ENCODE measurements around the gene SAMD1.
A peak's percentile ranks its signal among the peaks of the same experiment; 100 is the strongest.

SAMD1 gene

DNA sequence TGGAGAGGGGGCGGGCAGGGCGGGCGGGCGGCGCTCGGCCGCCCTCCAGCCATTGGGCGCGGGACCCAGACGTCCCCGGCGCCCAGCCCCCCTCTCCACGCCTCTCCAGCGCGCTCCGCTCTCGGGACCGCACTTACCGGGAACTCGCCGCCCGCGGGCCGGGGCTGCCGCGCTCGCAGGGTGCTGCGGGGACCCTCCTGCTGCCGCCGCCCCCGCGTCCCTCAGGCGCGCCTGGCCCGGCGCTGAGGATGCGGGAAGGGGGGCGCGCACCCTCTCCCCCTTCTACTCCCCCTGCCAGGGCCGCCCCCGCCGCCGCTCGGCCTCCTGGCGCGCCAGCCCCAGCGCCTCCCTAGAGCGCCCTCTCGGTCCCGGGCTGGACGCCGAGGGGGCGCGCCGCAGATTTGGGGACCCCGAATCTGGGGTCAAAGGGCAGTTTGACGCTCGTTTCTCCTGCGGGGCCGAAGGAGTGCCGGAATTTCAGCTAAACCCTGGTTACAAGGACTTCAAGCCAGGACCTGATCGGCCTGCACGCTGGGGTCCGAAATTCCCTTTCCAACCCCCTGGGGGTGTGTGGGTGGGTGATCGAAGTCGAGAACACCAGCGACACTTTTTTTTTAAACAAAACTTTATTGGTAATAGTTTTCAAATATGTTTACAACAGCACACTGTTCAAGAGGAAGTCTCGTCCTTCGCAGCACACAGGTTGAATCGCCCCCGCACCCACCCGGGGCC, 696 bp upstream of the SAMD1 start:
- peak overlapping the region; percentile 82 to 87 for H3K4me3 ChIP-seq (ENCODE audit: low read length in 2 of 2)

DNA sequence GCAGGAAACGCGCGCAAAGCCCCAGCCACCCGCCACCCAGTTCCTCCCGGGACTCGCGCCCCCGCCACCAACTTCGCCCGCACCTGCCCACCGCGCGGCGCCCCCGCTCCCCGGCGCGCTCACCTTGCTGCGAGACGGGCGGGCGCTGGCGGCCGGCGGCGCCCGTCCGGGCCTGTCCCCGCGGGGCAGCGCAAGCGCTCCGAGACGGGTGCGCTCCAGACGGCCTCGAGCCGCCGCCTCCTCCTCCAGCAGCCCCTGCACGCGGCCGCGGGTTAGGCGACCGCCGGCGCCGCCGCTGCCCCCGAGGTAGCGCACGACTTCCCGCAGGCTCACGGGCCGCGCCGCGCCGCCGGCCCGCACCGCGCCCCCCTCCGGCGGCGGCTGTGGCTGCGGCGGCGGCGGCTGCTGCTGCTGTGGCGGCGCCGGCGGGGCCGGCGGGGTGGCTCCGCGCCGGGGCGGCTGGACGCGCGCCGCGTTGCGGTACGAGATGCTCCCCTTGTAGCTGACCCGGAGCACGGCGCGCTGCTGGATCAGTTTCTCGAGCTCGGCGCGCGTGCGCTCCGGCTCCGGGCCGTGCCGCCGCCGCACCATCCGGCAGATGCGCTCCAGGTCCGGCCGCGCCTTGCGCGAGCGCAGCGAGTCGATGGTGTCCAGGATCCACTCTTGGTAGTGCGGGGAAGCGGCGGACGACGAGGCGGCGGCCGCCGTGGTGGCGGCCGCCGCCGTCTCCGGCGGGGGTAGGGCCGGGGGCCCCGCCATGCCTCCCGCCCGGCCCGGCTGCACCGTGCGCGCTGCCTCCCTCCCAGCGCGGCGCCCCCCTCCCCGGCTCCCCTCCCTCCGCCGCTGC, 666 bp downstream of the SAMD1 start:
- Histone ChIP-seq H3K36me3 (ENCODE audit: control insufficient read depth in 2 of 2, insufficient read depth in 2 of 2, low read length in 2 of 2) (peaks cover 6 to 8% of the 10 kb centered on the region in 2 donors), H3K9me3 (ENCODE audit: control insufficient read depth in 2 of 2, low read length in 2 of 2) (peaks cover 0 to 4% of the 10 kb centered on the region in 2 donors), H3K27ac (ENCODE audit: low read depth in 2 of 2, low read length in 2 of 2) (peak overlapping the region; percentile 74), H3K9ac (ENCODE audit: low read depth in 1 of 2, low read length in 2 of 2) (peak overlapping the region; percentile 0 to 43), H3K27me3 (ENCODE audit: control insufficient read depth in 2 of 2, insufficient read depth in 2 of 2, low read length in 2 of 2) (no peaks in the 10 kb centered on the region), H3K4me1 (ENCODE audit: control insufficient read depth in 2 of 2, insufficient read depth in 2 of 2, low read length in 2 of 2) (peaks cover 5 to 7% of the 10 kb centered on the region in 2 donors), H3K4me3 (ENCODE audit: low read length in 2 of 2) (peak overlapping the region; percentile 61 to 64)

More for the DNA sequence above, 696 bp upstream of the SAMD1 start:
- Histone ChIP-seq H3K9me3 (ENCODE audit: control insufficient read depth in 2 of 2, low read length in 2 of 2) (peaks cover 0 to 4% of the 10 kb centered on the region in 2 donors), H3K4me1 (ENCODE audit: control insufficient read depth in 2 of 2, insufficient read depth in 2 of 2, low read length in 2 of 2) (peaks cover 5 to 7% of the 10 kb centered on the region in 2 donors), H3K27me3 (ENCODE audit: control insufficient read depth in 2 of 2, insufficient read depth in 2 of 2, low read length in 2 of 2) (no peaks in the 10 kb centered on the region), H3K27ac (ENCODE audit: low read depth in 2 of 2, low read length in 2 of 2) (peak overlapping the region; percentile 92 to 96), H3K9ac (ENCODE audit: low read depth in 1 of 2, low read length in 2 of 2) (peak overlapping the region; percentile 90 to 95), H3K36me3 (ENCODE audit: control insufficient read depth in 2 of 2, insufficient read depth in 2 of 2, low read length in 2 of 2) (peaks cover 6 to 9% of the 10 kb centered on the region in 2 donors)

DNA sequence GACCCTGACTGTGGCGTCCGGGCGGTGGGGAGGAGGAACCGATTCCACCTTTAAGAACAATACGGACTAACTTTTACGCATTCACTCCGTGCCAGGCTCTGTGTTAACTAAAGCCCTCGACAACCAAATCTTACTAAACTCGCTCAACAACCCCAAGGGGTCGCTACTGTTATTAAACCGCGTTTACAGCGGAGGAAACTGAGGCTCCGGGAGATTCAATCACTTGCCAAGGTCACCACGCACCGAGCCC, 1.2 kb downstream of the SAMD1 start:
- peak overlapping the region; percentile 41 to 61 for H3K4me3 ChIP-seq (ENCODE audit: low read length in 2 of 2)
- H3K27me3 ChIP-seq (ENCODE audit: control insufficient read depth in 2 of 2, insufficient read depth in 2 of 2, low read length in 2 of 2): no peaks in the 10 kb centered on the region
- peaks cover 6 to 8% of the 10 kb centered on the region in 2 donors for H3K36me3 ChIP-seq (ENCODE audit: control insufficient read depth in 2 of 2, insufficient read depth in 2 of 2, low read length in 2 of 2)
- H3K9ac ChIP-seq (ENCODE audit: low read depth in 1 of 2, low read length in 2 of 2): peak overlapping the region; percentile 0 to 43
- peaks cover 5 to 7% of the 10 kb centered on the region in 2 donors for H3K4me1 ChIP-seq (ENCODE audit: control insufficient read depth in 2 of 2, insufficient read depth in 2 of 2, low read length in 2 of 2)
- H3K27ac ChIP-seq (ENCODE audit: low read depth in 2 of 2, low read length in 2 of 2): no peak overlapping the region
- H3K9me3 ChIP-seq (ENCODE audit: control insufficient read depth in 2 of 2, low read length in 2 of 2): peaks cover 0 to 4% of the 10 kb centered on the region in 2 donors

DNA sequence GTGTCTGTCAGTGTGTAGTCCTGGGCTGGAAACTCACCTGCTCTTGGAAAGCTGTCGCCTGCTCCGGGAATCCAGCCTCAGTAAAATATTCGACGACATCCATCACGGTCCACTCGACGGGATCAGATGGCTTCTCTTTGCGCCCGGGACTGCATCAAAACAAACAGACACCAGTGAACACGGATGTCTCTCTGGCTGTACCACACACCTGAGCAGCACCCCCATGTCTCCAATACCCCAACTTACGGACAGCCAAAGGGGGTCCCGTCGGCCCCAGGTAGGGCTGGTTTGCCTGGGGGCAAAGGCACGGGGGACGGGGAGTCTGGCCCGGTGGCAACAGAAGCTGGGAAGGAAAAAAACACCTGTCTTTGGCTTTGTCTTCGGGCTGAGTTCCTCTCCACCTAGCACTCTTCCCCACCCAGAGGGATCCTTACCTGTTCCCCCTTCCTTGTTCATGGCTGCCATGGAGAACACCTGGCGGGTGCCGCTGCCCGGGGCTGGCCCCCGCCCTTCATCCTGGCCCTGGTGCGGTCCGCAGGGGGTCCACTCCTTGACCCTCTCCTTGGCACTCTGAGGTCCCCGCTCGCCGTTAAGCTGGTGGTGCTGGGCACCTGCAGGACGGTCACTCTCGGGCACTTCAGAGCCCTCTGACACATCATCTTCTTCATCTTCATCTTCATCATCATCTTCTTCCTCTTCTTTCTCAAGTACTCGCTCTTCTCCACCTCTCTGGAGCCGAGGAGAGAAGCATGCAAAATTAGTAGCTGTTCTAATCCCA, 1.7 kb downstream of the SAMD1 start:
- H3K27me3 ChIP-seq (ENCODE audit: control insufficient read depth in 2 of 2, insufficient read depth in 2 of 2, low read length in 2 of 2): no peaks in the 10 kb centered on the region
- H3K9me3 ChIP-seq (ENCODE audit: control insufficient read depth in 2 of 2, low read length in 2 of 2): peaks cover 0 to 4% of the 10 kb centered on the region in 2 donors
- peaks cover 6 to 8% of the 10 kb centered on the region in 2 donors for H3K36me3 ChIP-seq (ENCODE audit: control insufficient read depth in 2 of 2, insufficient read depth in 2 of 2, low read length in 2 of 2)
- H3K4me1 ChIP-seq (ENCODE audit: control insufficient read depth in 2 of 2, insufficient read depth in 2 of 2, low read length in 2 of 2): peaks cover 5 to 7% of the 10 kb centered on the region in 2 donors
- peak overlapping the region; percentile 41 to 61 for H3K4me3 ChIP-seq (ENCODE audit: low read length in 2 of 2)
- H3K27ac ChIP-seq (ENCODE audit: low read depth in 2 of 2, low read length in 2 of 2): no peak overlapping the region
- H3K9ac ChIP-seq (ENCODE audit: low read depth in 1 of 2, low read length in 2 of 2): peak overlapping the region in 1 of 2 donors; percentile 43

DNA sequence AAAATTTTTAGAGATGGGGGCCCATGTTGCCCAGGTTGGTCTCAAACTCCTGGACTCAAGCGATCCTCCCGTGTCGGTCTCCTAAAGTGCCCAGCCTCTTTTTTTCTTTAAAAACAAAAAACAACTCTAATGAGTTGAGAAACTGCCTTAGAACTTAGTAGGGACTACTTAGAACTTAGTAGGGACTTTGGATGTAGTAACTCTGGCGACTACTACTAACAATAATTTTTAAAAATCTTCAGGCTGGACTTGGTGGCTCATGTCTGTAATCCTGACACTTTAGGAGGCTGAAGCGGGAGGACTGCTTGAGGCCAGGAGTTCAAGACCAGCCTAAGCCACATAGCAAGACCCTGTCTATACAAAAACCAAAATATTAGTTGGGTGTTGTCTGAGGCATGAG, 4.5 kb downstream of the SAMD1 start:
- peaks cover 6 to 8% of the 10 kb centered on the region in 2 donors for H3K36me3 ChIP-seq (ENCODE audit: control insufficient read depth in 2 of 2, insufficient read depth in 2 of 2, low read length in 2 of 2)
- no peak overlapping the region for H3K27ac ChIP-seq (ENCODE audit: low read depth in 2 of 2, low read length in 2 of 2)
- no peaks in the 10 kb centered on the region for H3K9me3 ChIP-seq (ENCODE audit: control insufficient read depth in 2 of 2, low read length in 2 of 2)
- H3K9ac ChIP-seq (ENCODE audit: low read depth in 1 of 2, low read length in 2 of 2): no peak overlapping the region
- no peaks in the 10 kb centered on the region for H3K27me3 ChIP-seq (ENCODE audit: control insufficient read depth in 2 of 2, insufficient read depth in 2 of 2, low read length in 2 of 2)
- peaks cover 10 to 15% of the 10 kb centered on the region in 2 donors for H3K4me1 ChIP-seq (ENCODE audit: control insufficient read depth in 2 of 2, insufficient read depth in 2 of 2, low read length in 2 of 2)
- H3K4me3 ChIP-seq (ENCODE audit: low read length in 2 of 2): no peak overlapping the region

DNA sequence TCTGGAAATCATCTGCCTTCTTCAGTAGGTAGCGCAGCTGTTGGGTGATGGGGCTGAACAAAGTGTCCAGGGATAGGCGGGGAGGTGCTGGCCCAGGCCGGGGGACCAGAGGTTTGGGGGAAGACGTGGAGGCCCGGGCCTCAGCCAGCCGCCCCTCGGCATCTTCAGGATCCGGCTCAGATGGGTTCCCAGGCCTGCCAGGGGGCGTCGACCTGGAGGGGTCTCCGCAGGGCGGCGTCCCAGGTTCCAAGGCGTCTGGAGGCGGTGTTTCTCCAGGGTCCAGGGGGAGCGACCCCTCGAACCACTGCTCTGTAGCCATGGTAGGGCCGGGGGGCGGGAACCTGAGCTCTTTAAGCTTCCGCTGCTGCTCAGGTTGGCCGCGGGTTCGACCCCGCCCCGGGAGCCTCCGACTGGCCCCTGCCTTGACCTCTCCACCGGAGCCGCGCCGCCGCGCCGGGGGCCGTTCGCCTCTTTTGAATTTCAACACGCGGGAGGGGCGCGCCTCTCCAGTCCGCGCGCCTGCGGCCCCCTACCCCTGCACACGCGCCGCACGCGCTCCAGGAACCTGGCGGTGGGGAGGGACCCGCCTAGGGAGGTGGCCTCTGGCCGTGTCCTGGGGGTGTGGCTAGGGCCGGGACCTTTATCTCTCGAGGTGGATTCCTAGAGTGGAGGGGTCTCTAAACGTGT, 5.1 kb downstream of the SAMD1 start, which contains the start of gene C19orf67:
Gene C19orf67, minus strand, starts transcription at position 475 of the 687 bp plus-strand sequence. Its CDS starts 156 bp downstream, at position 319.
- H3K4me3 ChIP-seq (ENCODE audit: low read length in 2 of 2): peak within 1 kb of the TSS in 1 of 2 donors; percentile 16
- H3K4me1 ChIP-seq (ENCODE audit: control insufficient read depth in 2 of 2, insufficient read depth in 2 of 2, low read length in 2 of 2): peaks cover 16 to 17% of the 10 kb centered on the region in 2 donors
- no peaks in the 10 kb centered on the region for H3K9me3 ChIP-seq (ENCODE audit: control insufficient read depth in 2 of 2, low read length in 2 of 2)
- no peak within 1 kb of the TSS for H3K27ac ChIP-seq (ENCODE audit: low read depth in 2 of 2, low read length in 2 of 2)
- H3K36me3 ChIP-seq (ENCODE audit: control insufficient read depth in 2 of 2, insufficient read depth in 2 of 2, low read length in 2 of 2): peaks cover 6 to 8% of the 10 kb centered on the region in 2 donors
- H3K9ac ChIP-seq (ENCODE audit: low read depth in 1 of 2, low read length in 2 of 2): no peak within 1 kb of the TSS
- no peaks in the 10 kb centered on the region for H3K27me3 ChIP-seq (ENCODE audit: control insufficient read depth in 2 of 2, insufficient read depth in 2 of 2, low read length in 2 of 2)

DNA sequence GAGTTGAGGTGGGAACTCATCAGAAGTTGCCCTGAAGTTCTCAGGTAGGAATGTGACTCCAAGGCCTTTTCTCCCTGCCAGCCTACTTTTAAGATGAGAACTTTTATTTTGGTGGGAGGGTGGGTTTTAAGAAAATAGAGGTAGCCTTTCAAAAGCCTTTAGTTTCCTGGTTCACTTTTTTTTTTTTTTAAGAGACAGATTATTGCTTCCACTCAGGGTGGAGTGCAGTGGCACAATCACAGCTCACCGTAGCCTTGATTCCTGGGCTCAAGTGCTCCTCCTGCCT, 7.9 kb downstream of the SAMD1 start:
- Histone ChIP-seq H3K27ac (ENCODE audit: low read depth in 2 of 2, low read length in 2 of 2) (peak overlapping the region; percentile 93 to 96), H3K36me3 (ENCODE audit: control insufficient read depth in 2 of 2, insufficient read depth in 2 of 2, low read length in 2 of 2) (no peaks in the 10 kb centered on the region), H3K4me1 (ENCODE audit: control insufficient read depth in 2 of 2, insufficient read depth in 2 of 2, low read length in 2 of 2) (peaks cover 20 to 21% of the 10 kb centered on the region in 2 donors), H3K9me3 (ENCODE audit: control insufficient read depth in 2 of 2, low read length in 2 of 2) (no peaks in the 10 kb centered on the region), H3K4me3 (ENCODE audit: low read length in 2 of 2) (peak overlapping the region; percentile 85 to 90), H3K9ac (ENCODE audit: low read depth in 1 of 2, low read length in 2 of 2) (peak overlapping the region; percentile 87 to 97), H3K27me3 (ENCODE audit: control insufficient read depth in 2 of 2, insufficient read depth in 2 of 2, low read length in 2 of 2) (no peaks in the 10 kb centered on the region)

DNA sequence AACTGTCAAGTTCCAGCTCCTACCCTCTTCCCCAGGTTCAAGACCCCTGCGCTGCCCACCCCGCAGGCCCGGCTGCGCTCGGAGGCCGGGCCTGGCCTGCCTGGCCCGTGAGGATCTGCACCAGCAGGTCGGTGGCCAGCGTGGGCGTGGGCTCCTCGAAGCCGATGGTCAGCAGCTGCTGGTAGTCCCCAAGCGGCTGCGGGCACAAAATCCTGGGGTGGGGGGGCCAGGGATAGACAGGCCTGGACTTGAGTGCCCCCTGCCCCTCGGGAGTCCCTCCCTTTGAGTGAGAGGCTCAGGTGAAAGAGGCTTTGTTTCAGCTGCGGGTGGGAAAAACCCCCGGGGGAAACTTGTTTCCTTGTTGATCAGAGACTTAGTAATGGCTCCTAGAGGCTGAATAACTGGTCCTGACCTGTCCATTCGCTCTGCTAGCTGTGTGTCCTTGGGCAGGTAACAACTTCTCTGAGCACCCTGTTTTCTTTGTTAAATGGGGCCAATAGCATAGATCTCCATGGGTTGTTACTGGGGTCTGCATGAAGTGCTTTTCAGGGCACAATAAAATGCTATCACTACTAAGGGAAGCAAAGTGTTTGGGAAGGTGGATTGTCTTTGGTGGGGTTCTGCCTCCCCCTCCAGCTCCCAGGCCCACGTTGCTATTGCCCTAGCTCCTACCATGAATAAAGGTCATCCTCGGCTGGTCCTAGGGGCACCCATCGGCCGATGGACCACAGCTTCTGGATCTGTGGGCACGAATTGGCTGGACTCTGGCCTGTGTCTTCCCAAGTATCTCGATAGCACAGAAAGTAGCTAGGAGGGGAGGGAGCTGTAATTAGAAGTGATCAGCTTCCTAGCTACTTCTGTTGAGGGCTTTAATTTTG, 8.5 kb downstream of the SAMD1 start:
- H3K4me1 ChIP-seq (ENCODE audit: control insufficient read depth in 2 of 2, insufficient read depth in 2 of 2, low read length in 2 of 2): peaks cover 20 to 21% of the 10 kb centered on the region in 2 donors
- no peaks in the 10 kb centered on the region for H3K9me3 ChIP-seq (ENCODE audit: control insufficient read depth in 2 of 2, low read length in 2 of 2)
- peak overlapping the region; percentile 93 to 96 for H3K27ac ChIP-seq (ENCODE audit: low read depth in 2 of 2, low read length in 2 of 2)
- peak overlapping the region; percentile 85 to 90 for H3K4me3 ChIP-seq (ENCODE audit: low read length in 2 of 2)
- peak overlapping the region; percentile 87 to 97 for H3K9ac ChIP-seq (ENCODE audit: low read depth in 1 of 2, low read length in 2 of 2)
- no peaks in the 10 kb centered on the region for H3K27me3 ChIP-seq (ENCODE audit: control insufficient read depth in 2 of 2, insufficient read depth in 2 of 2, low read length in 2 of 2)
- no peaks in the 10 kb centered on the region for H3K36me3 ChIP-seq (ENCODE audit: control insufficient read depth in 2 of 2, insufficient read depth in 2 of 2, low read length in 2 of 2)

All from mucosa of rectum (tissue), 2 donors.